ENCODE measurements around the gene CHRFAM7A. TPM values are rescaled to one million over a fixed set of nuclear protein-coding genes. Genes with fewer than 3 reads are reported as not detected.
"Not testable (repeated sequence)": the region's sequence is repeated elsewhere in the genome, so short reads cannot be mapped to it uniquely, and the experiment has no call there.

CHRFAM7A gene
- total RNA-seq, 1 donor from 2014 or later = 0.96 TPM

DNA sequence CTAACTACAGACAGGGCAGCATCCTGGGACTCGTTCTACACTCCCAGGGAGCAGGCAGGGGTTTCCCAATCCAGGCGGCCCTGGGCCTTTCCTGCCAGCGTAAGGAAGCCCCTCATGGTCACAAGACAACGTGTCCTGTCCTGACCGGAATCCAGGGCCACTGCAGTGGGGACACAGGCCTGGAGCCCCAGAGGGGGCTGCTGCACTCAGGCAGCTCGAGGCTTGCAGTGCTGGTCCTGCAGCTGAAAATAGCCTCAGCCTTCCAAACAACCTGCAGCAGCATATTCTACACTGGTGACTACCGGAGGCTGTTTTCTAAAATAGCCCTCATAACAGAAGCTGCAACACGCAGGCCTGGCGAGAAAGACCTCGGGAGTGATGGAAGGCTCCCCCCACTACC is 18.5 kb downstream of the CHRFAM7A start:
- DNase-seq (ENCODE audit: low spot score, unreplicated experiment); H3K4me1 Mint-ChIP-seq (ENCODE audit: low read depth); H3K9me3 Mint-ChIP-seq (ENCODE audit: low read depth); H3K4me3 Mint-ChIP-seq (ENCODE audit: low read depth); H3K27ac Mint-ChIP-seq; H3K36me3 Mint-ChIP-seq (ENCODE audit: insufficient read depth); H3K27me3 Mint-ChIP-seq: not testable (repeated sequence)

DNA sequence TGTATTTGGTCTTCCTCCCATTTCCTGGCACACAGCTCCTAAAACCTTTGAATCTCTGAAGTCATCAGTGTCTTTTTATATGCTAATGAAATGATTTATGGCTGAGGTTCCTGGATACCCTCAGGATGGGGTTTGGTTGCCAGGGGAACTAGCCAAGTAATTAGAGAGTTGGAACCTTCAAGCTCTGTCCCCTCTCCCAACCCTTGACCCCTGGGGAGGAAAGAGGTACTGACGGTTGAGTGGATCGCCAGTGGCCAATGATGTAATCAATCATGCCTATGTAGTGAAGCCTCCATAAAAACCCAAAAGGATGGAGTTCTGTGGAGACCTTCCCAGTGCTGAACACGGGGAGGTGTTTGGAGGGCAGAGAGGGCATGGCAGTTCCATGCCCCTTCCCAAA is 25.1 kb downstream of the CHRFAM7A start:
- H3K4me1 Mint-ChIP-seq (ENCODE audit: low read depth); H3K9me3 Mint-ChIP-seq (ENCODE audit: low read depth); H3K4me3 Mint-ChIP-seq (ENCODE audit: low read depth); H3K27ac Mint-ChIP-seq; H3K36me3 Mint-ChIP-seq (ENCODE audit: insufficient read depth); H3K27me3 Mint-ChIP-seq; DNase-seq (ENCODE audit: low spot score, unreplicated experiment): not testable (repeated sequence)

DNA sequence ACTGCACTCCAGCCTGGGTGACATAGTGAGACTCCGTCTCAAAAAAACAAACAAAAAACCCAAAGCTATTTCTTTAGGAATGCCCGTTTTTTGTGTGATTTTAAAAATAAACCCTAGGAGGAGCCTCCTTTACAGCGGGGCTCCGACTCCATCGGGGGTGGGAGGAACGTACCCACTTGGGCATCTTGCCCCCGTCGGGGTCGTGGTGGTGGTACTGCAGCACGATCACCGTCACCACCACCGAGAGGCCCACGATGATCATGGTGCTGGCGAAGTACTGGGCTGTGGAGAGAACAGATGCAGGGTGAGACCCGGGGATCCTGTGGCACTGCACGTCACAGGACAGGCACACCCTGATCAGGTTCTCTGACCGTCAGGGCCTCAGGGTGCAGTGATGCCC is 26.1 kb downstream of the CHRFAM7A start:
- not testable (repeated sequence) for DNase-seq (ENCODE audit: low spot score, unreplicated experiment); H3K27me3 Mint-ChIP-seq; H3K4me3 Mint-ChIP-seq (ENCODE audit: low read depth); H3K4me1 Mint-ChIP-seq (ENCODE audit: low read depth); H3K9me3 Mint-ChIP-seq (ENCODE audit: low read depth); H3K27ac Mint-ChIP-seq; H3K36me3 Mint-ChIP-seq (ENCODE audit: insufficient read depth)

DNA sequence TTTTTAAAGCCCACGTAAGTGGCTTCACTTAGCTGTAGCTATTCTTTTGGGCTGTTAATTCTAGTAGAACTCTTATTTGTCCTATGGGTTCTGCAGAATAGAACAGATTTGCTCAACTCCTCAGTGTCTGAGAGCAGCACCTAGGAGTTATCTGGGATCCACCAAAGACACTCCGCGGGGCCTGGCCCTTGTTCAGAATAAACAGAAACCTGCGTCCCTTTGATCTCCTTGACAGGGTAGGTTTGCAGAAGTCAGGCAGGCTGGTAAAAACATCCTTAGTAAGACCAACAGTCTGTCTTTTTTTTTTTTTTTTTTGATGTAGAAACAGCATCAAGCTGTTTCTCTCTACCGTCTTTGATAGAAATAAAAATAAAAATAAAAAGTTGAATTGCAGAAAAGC is 31.9 kb downstream of the CHRFAM7A start:
- H3K27ac Mint-ChIP-seq; H3K27me3 Mint-ChIP-seq; H3K4me3 Mint-ChIP-seq (ENCODE audit: low read depth); DNase-seq (ENCODE audit: low spot score, unreplicated experiment); H3K4me1 Mint-ChIP-seq (ENCODE audit: low read depth); H3K9me3 Mint-ChIP-seq (ENCODE audit: low read depth); H3K36me3 Mint-ChIP-seq (ENCODE audit: insufficient read depth): not testable (repeated sequence)

DNA sequence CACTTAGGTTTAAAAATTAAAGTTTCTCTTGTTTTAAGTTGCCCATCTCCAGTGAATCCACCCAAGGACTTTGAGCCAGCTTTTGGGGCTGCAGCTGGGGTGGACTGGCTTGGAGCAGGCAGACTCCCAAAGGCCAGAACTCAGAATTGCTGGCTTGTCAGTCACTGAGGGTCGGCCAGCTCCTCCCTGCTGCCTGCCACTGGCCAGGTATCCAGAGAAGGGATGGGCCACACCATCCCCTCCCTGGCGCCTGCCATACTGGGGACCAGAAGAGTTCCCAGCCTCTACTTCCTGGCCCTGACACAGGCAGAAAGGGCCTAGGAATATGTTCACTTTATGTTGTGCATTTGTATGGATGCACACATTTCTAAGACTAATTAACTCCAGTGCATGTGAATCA is 32.4 kb downstream of the CHRFAM7A start:
- H3K4me1 Mint-ChIP-seq (ENCODE audit: low read depth); H3K4me3 Mint-ChIP-seq (ENCODE audit: low read depth); DNase-seq (ENCODE audit: low spot score, unreplicated experiment); H3K36me3 Mint-ChIP-seq (ENCODE audit: insufficient read depth); H3K27me3 Mint-ChIP-seq; H3K27ac Mint-ChIP-seq; H3K9me3 Mint-ChIP-seq (ENCODE audit: low read depth): not testable (repeated sequence)

DNA sequence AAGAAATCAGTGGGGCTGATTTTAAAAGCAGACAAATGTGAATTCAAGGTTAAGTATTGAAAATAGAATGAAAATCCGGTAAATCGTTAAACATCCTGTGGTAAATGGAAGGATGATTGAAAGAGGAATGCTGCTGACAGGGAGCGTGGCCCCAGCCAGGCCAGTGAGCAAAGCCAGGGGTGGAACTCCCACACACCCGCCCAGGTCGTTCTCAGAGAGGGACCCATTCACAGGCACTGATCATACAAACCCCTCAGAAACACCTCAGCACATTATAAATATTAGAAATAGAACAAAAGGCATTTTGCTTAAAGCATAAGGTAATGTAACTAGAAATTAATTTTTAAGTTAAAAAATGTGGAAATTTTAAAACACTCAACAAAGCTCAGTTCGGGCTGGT is 38.3 kb downstream of the CHRFAM7A start:
- not testable (repeated sequence) for H3K27ac Mint-ChIP-seq; H3K4me3 Mint-ChIP-seq (ENCODE audit: low read depth); H3K4me1 Mint-ChIP-seq (ENCODE audit: low read depth); DNase-seq (ENCODE audit: low spot score, unreplicated experiment); H3K9me3 Mint-ChIP-seq (ENCODE audit: low read depth); H3K27me3 Mint-ChIP-seq; H3K36me3 Mint-ChIP-seq (ENCODE audit: insufficient read depth)

DNA sequence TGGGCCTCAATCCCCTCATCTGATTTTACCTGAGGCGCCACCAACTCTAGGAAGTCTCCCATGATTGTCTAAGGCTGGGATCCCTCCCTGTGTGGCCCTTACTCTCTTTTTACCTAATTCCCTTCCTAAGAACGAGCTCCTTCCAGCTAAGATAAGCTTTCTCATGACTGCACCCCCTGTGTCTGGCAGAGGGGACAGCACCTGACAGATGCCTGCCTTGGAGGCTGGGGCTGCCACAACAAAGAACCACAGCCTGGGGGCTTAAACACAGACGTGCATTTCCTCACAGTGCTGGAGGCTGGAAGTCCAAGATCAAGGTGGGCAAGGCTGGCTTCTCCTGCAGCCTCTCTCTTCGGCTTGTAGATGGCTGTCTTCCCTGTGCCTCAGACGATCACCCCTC is 43.5 kb downstream of the CHRFAM7A start:
- not testable (repeated sequence) for H3K36me3 Mint-ChIP-seq (ENCODE audit: insufficient read depth); H3K27ac Mint-ChIP-seq; H3K27me3 Mint-ChIP-seq; DNase-seq (ENCODE audit: low spot score, unreplicated experiment); H3K9me3 Mint-ChIP-seq (ENCODE audit: low read depth); H3K4me3 Mint-ChIP-seq (ENCODE audit: low read depth); H3K4me1 Mint-ChIP-seq (ENCODE audit: low read depth)

DNA sequence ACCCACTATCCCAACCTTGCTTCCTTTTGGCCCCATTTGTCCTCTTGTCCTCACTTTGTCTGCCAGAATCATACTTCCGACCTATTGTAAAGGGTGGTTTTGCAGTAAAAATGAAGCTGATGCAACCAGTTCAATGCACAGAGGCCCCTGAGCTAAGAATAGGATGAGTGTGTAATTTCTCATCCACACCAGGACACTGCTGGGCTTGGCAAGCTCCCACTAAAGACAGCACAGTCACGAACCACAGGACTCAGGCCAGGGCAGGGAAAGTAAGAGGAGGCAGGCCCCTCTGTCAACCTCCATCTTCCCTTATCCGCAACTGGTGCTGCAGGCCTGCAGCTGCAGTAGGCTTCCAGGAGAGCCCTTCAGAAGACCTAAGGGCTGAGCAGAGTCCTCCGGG is 56.8 kb downstream of the CHRFAM7A start:
- not testable (repeated sequence) for H3K27me3 Mint-ChIP-seq; DNase-seq (ENCODE audit: low spot score, unreplicated experiment); H3K9me3 Mint-ChIP-seq (ENCODE audit: low read depth); H3K4me1 Mint-ChIP-seq (ENCODE audit: low read depth); H3K27ac Mint-ChIP-seq; H3K36me3 Mint-ChIP-seq (ENCODE audit: insufficient read depth); H3K4me3 Mint-ChIP-seq (ENCODE audit: low read depth)

DNA sequence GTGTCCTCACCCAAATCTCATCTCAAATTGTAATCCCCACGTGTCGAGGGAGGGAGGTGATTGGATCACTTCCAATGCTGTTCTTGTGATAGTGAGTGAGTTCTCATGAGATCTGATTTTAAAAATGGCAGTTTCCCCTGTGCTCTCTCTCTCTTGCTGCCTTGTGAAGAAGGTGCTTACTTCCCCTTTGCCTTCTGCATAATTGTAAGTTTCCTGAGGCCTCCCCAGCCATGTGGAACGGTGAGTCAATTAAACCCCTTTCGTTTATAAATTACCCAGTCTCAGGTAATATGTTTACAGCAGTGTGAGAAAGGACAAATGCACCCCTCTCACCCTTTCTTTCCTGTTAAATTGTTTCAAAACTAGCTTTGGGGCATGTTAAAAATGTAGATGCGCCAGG is 59.2 kb downstream of the CHRFAM7A start:
- DNase-seq (ENCODE audit: low spot score, unreplicated experiment); H3K9me3 Mint-ChIP-seq (ENCODE audit: low read depth); H3K27me3 Mint-ChIP-seq; H3K4me1 Mint-ChIP-seq (ENCODE audit: low read depth); H3K27ac Mint-ChIP-seq; H3K36me3 Mint-ChIP-seq (ENCODE audit: insufficient read depth); H3K4me3 Mint-ChIP-seq (ENCODE audit: low read depth): not testable (repeated sequence)

DNA sequence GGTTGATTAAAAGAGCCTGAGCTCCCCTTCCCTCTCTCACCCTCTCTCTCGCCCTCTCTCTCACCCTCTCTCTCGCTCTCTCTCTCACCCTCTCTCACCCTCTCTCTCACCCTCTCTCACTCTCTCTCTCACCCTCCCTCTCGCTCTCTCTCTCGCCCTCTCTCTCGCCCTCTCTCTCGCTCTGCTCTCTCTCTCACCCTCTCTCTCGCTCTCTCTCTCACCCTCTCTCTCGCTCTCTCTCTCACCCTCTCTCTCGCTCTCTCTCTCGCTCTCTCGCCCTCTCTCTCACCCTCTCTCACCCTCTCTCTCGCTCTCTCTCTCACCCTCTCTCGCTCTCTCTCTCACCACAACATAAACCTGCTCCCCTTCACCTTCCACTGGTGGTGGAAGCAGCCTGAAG is 67.2 kb downstream of the CHRFAM7A start:
- H3K9me3 Mint-ChIP-seq (ENCODE audit: low read depth); H3K4me3 Mint-ChIP-seq (ENCODE audit: low read depth); H3K4me1 Mint-ChIP-seq (ENCODE audit: low read depth); H3K27me3 Mint-ChIP-seq; H3K36me3 Mint-ChIP-seq (ENCODE audit: insufficient read depth); DNase-seq (ENCODE audit: low spot score, unreplicated experiment): not testable (repeated sequence)
- peak overlapping the region; percentile 60 for H3K27ac Mint-ChIP-seq

DNA sequence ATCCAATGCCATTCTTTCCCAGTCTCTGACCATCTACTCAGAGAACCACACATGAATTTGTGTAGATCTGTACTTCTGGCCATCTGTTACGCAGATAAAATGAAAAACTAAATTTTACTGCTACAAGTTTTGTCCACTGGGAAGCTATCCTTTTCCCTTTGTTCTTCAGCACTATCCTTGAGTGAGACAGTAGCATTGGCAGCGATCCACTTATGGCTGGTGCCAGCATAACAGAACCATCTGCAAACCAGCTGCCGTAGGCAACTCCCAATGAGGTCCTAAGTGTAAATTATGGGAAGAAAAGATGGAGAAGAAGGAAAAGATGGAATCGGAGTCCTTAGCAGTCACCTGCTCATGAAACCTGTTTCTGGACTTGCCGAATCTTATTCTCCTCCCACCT is 72.3 kb downstream of the CHRFAM7A start:
- not testable (repeated sequence) for DNase-seq (ENCODE audit: low spot score, unreplicated experiment); H3K27me3 Mint-ChIP-seq; H3K36me3 Mint-ChIP-seq (ENCODE audit: insufficient read depth); H3K4me3 Mint-ChIP-seq (ENCODE audit: low read depth); H3K27ac Mint-ChIP-seq; H3K4me1 Mint-ChIP-seq (ENCODE audit: low read depth); H3K9me3 Mint-ChIP-seq (ENCODE audit: low read depth)

DNA sequence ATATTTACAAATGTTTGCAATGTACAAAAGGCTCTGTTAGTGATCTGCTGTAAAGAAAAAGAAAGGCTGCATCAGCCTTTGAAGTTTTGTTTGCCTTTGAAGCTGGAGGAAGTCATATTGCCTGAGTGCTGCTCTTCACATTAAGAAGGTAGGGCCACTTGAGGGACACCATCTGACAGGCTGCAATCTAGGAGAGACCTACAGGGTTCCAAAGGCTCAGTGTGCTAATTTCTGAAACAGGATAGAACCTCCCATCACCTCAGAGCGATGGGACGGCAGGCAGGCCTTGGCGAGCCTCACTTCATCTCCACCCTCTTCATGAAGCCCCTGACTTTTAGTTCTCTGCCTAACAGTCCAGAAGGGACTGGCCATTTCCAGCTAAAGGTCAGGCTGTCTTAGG is 77.6 kb downstream of the CHRFAM7A start:
- H3K4me3 Mint-ChIP-seq (ENCODE audit: low read depth); H3K9me3 Mint-ChIP-seq (ENCODE audit: low read depth); DNase-seq (ENCODE audit: low spot score, unreplicated experiment); H3K4me1 Mint-ChIP-seq (ENCODE audit: low read depth); H3K27ac Mint-ChIP-seq; H3K36me3 Mint-ChIP-seq (ENCODE audit: insufficient read depth); H3K27me3 Mint-ChIP-seq: not testable (repeated sequence)

DNA sequence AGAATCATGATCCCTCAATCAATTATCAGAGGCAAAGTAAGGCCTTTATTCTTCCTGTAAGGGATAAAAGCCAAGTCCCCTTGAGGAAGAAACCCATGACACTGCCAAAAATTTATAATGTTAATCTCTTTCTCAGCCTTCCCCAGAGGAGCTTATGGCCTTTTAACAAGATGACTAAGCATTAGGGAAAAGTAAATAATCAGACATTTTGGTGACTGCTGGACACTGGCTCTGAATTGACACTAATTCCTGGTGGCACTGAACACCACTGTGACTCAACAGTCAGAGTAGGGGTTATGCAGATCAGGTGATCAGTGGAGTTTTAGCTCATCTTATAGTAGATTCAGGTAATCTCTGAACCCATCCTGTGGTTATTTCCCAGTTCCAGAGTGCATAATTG is 82.8 kb downstream of the CHRFAM7A start:
- not testable (repeated sequence) for H3K27ac Mint-ChIP-seq; H3K36me3 Mint-ChIP-seq (ENCODE audit: insufficient read depth); H3K4me3 Mint-ChIP-seq (ENCODE audit: low read depth)

More for the DNA sequence above, 82.8 kb downstream of the CHRFAM7A start:
- not testable (repeated sequence) for H3K4me1 Mint-ChIP-seq (ENCODE audit: low read depth); DNase-seq (ENCODE audit: low spot score, unreplicated experiment); H3K9me3 Mint-ChIP-seq (ENCODE audit: low read depth); H3K27me3 Mint-ChIP-seq

All from progenitor cell of endocrine pancreas (in vitro differentiated cells).